Tongue (tissue), 2 donors: ENCODE data around the gene SERPINE1. TPM values are rescaled to one million over a fixed set of nuclear protein-coding genes. Genes with fewer than 3 reads are reported as not detected.
"Not testable (repeated sequence)": the region's sequence is repeated elsewhere in the genome, so short reads cannot be mapped to it uniquely, and the experiment has no call there.

ENCODE experiments used
- DNase-seq: peaks from one replicate; pipeline ENCODE4 v3.0.0-alpha.2; 2015
- total RNA-seq: library from RNA; depleted of rRNA; stranded (reverse); fragments of >200 nt; gene quantifications from one replicate; pipeline ENCODE4 v1.2.3, GENCODE V29; 2014

SERPINE1 gene
- total RNA-seq, 1 donor from 2014 or later, result 5.4 TPM

DNA sequence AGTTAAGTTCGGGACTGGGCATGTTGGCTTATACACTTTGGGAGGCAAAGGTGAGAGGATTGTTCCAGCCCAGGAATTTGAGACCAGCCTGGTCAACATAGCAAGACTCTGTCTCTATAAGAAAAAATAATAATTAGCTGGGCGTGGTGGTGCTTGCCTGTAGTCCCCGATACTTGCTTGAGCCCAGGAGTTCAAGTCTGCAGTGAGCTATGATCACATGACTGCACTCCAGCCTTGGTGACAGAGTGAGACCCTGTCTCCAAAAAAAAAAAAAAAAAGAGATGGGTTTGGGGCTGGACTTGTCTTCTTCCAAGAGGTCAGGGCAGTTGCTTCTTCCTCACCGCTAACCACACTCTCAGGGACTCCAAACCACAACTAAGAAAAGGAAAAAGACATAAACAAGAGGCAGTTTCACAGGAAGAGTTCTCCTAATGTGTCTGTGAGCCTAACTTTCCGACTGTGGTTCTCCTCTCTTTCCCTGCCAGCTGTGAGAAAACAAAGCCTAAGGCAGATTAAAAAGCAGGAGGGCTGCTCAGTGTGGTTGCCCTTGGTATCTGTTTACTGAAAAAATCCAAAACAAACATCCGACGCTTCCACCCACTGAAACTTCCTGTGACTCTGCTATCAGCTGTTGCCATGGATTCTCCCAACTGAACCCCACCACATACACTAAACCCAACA is 2.4 kb upstream of the SERPINE1 start:
- DNase-seq, result peak; percentile 67

- peak; percentile 74 for DNase-seq
Observed at GRCh38 chr7:101125989-101126650, 784 bp upstream of the SERPINE1 start.

DNA sequence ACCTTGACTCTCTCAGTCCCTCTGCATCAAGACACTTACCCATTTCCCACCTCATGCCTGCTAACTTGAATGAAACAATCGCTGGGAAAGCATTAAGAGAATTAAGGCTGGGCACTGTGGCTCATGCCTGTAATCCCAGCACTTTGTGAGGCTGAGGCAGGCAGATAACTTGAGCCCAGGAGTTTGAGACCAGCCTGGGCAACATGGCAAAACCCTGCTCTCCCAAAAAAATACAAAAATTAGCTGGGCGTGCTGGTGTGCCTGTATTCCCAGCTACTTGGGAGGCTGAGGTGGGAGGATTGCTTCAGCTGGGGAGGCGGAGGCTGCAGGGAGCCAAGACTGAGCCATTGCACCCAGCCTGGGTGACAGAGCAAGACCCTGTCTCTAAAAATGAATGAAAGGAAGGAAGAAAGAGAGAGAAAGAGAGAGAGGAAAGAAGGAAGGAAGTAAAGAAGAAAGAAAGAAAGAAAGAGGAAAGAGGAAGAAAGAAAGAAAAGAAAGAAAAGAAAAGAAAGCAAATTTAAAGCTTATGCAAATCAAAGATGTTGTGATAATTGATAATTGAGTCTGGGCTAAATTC is 646 bp downstream of the SERPINE1 start:
- no peak for DNase-seq

DNA sequence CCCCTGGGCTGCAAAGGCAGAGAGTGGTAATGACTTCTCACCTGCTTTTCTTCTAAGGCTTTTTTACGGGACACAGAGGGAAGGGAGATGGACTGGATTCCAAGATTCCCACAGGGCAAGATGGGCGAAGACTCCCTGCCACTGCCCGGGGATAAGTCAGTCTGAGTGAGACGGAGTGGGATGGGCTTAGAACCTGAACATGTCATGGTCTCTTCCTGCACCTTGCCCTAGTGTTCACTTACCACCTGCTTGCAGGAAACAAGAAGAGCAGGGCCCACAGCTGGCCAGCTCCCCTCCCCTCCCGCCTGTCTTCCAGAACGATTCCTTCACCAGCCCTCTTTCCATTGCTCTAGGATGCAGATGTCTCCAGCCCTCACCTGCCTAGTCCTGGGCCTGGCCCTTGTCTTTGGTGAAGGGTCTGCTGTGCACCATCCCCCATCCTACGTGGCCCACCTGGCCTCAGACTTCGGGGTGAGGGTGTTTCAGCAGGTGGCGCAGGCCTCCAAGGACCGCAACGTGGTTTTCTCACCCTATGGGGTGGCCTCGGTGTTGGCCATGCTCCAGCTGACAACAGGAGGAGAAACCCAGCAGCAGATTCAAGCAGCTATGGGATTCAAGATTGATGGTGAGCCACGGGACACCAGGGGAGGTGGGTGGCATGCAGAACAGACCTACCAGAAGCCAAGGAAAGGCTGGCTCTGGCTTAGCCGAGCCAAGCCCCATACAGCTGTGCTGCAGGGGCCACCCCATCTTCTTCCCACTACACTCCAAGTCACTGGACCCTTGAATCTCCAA is 1.3 kb downstream of the SERPINE1 start:
- no peak for DNase-seq

GRCh38 chr7:101129603-101130117 is 2.8 kb downstream of the SERPINE1 start:
- DNase-seq, result no peak

GRCh38 chr7:101132626-101133600 is 6.0 kb downstream of the SERPINE1 start:
- DNase-seq, result not testable (repeated sequence)

GRCh38 chr7:101133621-101134398 is 6.9 kb downstream of the SERPINE1 start:
- no peak for DNase-seq

- no peak for DNase-seq
Observed at GRCh38 chr7:101134399-101134980, 7.6 kb downstream of the SERPINE1 start.

DNA sequence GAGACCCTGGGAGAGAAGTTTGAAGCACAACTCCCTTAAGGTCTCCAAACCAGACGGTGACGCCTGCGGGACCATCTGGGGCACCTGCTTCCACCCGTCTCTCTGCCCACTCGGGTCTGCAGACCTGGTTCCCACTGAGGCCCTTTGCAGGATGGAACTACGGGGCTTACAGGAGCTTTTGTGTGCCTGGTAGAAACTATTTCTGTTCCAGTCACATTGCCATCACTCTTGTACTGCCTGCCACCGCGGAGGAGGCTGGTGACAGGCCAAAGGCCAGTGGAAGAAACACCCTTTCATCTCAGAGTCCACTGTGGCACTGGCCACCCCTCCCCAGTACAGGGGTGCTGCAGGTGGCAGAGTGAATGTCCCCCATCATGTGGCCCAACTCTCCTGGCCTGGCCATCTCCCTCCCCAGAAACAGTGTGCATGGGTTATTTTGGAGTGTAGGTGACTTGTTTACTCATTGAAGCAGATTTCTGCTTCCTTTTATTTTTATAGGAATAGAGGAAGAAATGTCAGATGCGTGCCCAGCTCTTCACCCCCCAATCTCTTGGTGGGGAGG is 10.8 kb downstream of the SERPINE1 start:
- no peak for DNase-seq

DNA sequence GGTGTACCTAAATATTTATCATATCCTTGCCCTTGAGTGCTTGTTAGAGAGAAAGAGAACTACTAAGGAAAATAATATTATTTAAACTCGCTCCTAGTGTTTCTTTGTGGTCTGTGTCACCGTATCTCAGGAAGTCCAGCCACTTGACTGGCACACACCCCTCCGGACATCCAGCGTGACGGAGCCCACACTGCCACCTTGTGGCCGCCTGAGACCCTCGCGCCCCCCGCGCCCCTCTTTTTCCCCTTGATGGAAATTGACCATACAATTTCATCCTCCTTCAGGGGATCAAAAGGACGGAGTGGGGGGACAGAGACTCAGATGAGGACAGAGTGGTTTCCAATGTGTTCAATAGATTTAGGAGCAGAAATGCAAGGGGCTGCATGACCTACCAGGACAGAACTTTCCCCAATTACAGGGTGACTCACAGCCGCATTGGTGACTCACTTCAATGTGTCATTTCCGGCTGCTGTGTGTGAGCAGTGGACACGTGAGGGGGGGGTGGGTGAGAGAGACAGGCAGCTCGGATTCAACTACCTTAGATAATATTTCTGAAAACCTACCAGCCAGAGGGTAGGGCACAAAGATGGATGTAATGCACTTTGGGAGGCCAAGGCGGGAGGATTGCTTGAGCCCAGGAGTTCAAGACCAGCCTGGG is 11.4 kb downstream of the SERPINE1 start:
- DNase-seq, result peak; percentile 60

DNA sequence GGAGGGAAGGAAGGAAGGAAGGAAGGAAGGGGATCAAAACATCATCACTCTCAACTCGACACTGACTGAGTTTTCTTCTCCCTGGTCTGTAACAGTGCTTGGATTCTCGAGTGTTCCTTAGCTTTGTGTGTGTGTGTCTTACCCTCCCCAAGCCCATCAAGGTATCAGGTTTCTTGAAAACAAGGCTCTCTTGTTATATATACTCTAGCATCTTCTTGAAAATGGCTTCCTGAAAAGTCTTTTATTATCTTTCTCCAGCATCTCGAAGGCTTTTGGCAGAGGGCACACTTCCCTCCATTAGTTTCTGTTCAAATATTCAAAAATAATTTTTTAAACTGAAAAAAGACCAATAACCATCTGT is 13.4 kb downstream of the SERPINE1 start:
- DNase-seq, result no peak

DNA sequence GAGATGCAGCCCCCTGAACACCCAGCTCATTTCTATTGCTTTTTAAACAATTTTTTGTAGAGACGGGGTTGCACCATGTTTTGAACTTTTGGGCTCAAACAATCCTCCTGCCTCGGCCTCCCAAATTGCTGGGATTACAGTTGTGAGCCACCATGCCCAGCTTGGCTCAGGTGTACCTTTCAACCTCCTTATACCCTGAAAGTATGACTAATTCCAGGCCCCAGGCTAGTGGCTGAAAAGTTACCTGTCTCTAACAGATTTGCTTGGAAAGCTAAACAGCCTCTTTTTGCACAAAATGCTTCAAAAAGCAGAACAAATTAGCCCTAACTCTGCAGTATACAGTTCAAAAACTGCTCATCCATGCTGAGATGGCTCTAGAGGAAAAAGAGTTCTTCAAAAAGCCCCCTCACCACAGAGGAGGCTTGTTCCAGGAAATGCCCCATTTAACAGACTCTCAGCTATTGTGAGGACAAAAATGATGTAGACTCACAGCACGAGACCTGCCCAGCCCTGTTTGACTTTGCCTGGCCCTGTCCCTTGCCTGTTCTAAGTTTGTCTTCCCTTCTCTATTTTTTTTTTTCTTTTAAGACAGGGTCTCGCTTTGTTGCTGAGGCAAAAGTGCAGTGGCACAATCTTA is 14.0 kb downstream of the SERPINE1 start:
- no peak for DNase-seq

DNA sequence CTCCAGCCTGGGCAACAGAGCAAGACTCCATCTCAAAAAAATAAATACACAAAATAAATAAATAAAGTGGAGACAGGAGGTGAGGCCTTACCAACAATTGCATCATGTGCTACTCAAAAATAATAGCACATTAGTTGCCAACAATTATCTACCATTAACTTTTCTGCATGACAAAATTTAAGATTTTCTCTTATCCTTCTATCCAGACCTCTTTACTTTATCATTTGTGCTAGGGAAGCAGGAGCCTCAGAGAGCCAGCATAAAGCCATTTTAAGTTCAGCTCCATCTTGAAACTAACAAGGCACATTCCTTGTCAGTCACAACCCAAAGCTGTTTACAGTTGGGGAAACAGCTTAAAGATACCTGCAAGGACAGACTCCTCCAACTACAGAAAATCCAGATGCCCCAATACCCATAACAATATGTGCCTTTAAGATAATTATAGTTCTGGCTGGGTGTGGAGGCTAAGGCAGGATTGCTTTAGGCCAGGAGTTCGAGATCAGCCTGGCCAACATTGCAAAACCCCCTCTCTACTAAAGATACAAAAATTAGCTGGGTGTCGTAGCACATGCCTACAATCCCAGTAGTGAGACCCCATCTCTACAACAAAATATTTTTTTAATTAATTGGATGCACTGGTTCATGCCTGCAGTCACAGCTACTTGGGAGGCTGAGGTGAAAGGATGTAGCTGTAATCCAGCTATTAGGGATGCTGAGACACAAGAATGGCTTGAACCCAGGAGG is 25.2 kb downstream of the SERPINE1 start:
- no peak for DNase-seq

GRCh38 chr7:101153969-101154692 is 27.2 kb downstream of the SERPINE1 start, which contains the start of gene AP1S1:
Gene AP1S1, plus strand, starts transcription at chr7:101154476. Its CDS starts 39 bp downstream, at chr7:101154515.
- DNase-seq, result peak; percentile 97

DNA sequence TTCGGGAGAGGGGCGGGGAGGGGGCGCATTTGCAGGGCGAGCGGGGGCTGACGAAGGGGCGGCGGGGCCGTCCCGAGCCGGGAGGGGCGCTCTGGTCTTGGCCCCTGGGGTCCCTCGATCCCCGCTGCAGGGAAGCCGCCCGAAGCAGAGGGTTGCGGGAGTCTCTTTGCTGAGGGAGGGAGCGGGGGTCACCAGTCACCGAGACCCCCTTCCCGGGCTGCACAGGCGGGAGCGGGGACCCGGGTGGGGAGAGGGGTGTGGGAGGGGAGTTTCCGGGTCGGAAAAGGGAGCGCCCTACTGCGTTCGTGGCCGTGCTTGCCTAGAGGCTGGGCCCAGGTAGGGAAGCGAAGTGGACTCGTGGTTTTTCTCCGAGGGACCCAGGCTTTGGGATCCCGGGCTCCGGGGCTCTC is 27.8 kb downstream of the SERPINE1 start:
- no peak for DNase-seq

- no peak for DNase-seq
Observed at GRCh38 chr7:101155303-101155702, 28.4 kb downstream of the SERPINE1 start.

DNA sequence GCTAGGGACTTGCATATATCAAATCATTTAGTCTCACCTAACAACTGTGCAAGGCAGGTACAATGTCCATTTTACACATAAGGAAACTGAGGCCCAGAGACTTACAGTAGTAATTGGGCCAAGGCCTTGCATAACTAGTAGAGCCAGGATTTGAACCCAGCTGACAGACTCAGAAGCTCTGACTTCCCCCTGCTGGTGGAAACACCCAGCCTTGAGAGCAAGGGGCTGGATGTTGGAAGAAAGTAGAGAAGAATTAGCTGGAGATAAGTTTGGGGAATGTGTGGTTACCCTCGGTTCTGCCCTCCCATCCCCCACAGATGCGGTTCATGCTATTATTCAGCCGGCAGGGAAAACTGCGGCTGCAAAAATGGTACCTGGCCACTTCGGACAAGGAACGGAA is 29.4 kb downstream of the SERPINE1 start:
- DNase-seq, result no peak
